ENCODE results near the gene SCGB1C2.

SCGB1C2 gene

GRCh38 chr17:142876-143784 is 5.8 kb downstream of the SCGB1C2 start:
- no peak overlapping the region for H3K4me3 ChIP-seq (ENCODE audit: low read depth, low read length)
- no peak for TF ChIP-seq CTCF (IDR thresholded peaks at IDR 0.05; ENCODE audit: low read depth, low read length)

GRCh38 chr17:143785-144281 is 6.5 kb downstream of the SCGB1C2 start:
- peak; percentile 64 for TF ChIP-seq CTCF (IDR thresholded peaks at IDR 0.05; ENCODE audit: low read depth, low read length)
- H3K4me3 ChIP-seq (ENCODE audit: low read depth, low read length): no peak overlapping the region

- TF ChIP-seq CTCF (IDR thresholded peaks at IDR 0.05; ENCODE audit: low read depth, low read length): no peak
- no peak overlapping the region for H3K4me3 ChIP-seq (ENCODE audit: low read depth, low read length)
Observed at GRCh38 chr17:144936-145670, 7.7 kb downstream of the SCGB1C2 start.

GRCh38 chr17:145671-146541 is 8.5 kb downstream of the SCGB1C2 start:
- no peak for TF ChIP-seq CTCF (IDR thresholded peaks at IDR 0.05; ENCODE audit: low read depth, low read length)
- no peak overlapping the region for H3K4me3 ChIP-seq (ENCODE audit: low read depth, low read length)

GRCh38 chr17:146546-146945 is 9.2 kb downstream of the SCGB1C2 start:
- no peak overlapping the region for H3K4me3 ChIP-seq (ENCODE audit: low read depth, low read length)
- TF ChIP-seq CTCF (IDR thresholded peaks at IDR 0.05; ENCODE audit: low read depth, low read length): no peak

GRCh38 chr17:146983-147761 is 9.8 kb downstream of the SCGB1C2 start:
- TF ChIP-seq CTCF (IDR thresholded peaks at IDR 0.05; ENCODE audit: low read depth, low read length): no peak
- H3K4me3 ChIP-seq (ENCODE audit: low read depth, low read length): no peak overlapping the region
